Measurements from ENCODE around the gene SRM.

The SRM gene

GRCh38 chr1:11062965-11063401 is 3.2 kb upstream of the SRM start:
- Histone ChIP-seq H3K36me3 (ENCODE audit: control insufficient read depth, insufficient read depth, low read length, severe bottlenecking) (peaks cover 35% of the 10 kb centered on the region), H3K27me3 (replicated peaks; ENCODE audit: control insufficient read depth, insufficient read depth, low read length) (no peaks in the 10 kb centered on the region), H3K4me1 (ENCODE audit: control insufficient read depth, insufficient read depth, low read length) (peaks cover 17% of the 10 kb centered on the region), H3K9ac (ENCODE audit: low read length) (no peak overlapping the region), H3K4me3 (ENCODE audit: low read length) (no peak overlapping the region), H3K9me3 (ENCODE audit: control insufficient read depth, low read length) (no peaks in the 10 kb centered on the region)
- DNase-seq (ENCODE audit: low read depth): no peak

- Histone ChIP-seq H3K36me3 (ENCODE audit: control insufficient read depth, insufficient read depth, low read length, severe bottlenecking) (peaks cover 32% of the 10 kb centered on the region), H3K4me3 (ENCODE audit: low read length) (no peak overlapping the region), H3K27me3 (replicated peaks; ENCODE audit: control insufficient read depth, insufficient read depth, low read length) (no peaks in the 10 kb centered on the region), H3K9me3 (ENCODE audit: control insufficient read depth, low read length) (no peaks in the 10 kb centered on the region), H3K9ac (ENCODE audit: low read length) (peak overlapping the region; percentile 48), H3K4me1 (ENCODE audit: control insufficient read depth, insufficient read depth, low read length) (peaks cover 17% of the 10 kb centered on the region)
- no peak for DNase-seq (ENCODE audit: low read depth)
Measured at GRCh38 chr1:11061652-11062365, 2.0 kb upstream of the SRM start.

GRCh38 chr1:11059155-11059967 is 457 bp downstream of the SRM start:
- peak overlapping the region; percentile 96 for H3K4me3 ChIP-seq (ENCODE audit: low read length)
- DNase-seq (ENCODE audit: low read depth): peak; percentile 41
- H3K36me3 ChIP-seq (ENCODE audit: control insufficient read depth, insufficient read depth, low read length, severe bottlenecking): peaks cover 24% of the 10 kb centered on the region
- peak overlapping the region; percentile 94 for H3K9ac ChIP-seq (ENCODE audit: low read length)
- H3K4me1 ChIP-seq (ENCODE audit: control insufficient read depth, insufficient read depth, low read length): peaks cover 17% of the 10 kb centered on the region
- no peaks in the 10 kb centered on the region for H3K9me3 ChIP-seq (ENCODE audit: control insufficient read depth, low read length)
- H3K27me3 ChIP-seq (replicated peaks; ENCODE audit: control insufficient read depth, insufficient read depth, low read length): no peaks in the 10 kb centered on the region

GRCh38 chr1:11058595-11059154 is 1.1 kb downstream of the SRM start:
- peak overlapping the region; percentile 96 for H3K4me3 ChIP-seq (ENCODE audit: low read length)
- H3K27me3 ChIP-seq (replicated peaks; ENCODE audit: control insufficient read depth, insufficient read depth, low read length): no peaks in the 10 kb centered on the region
- peaks cover 24% of the 10 kb centered on the region for H3K36me3 ChIP-seq (ENCODE audit: control insufficient read depth, insufficient read depth, low read length, severe bottlenecking)
- no peaks in the 10 kb centered on the region for H3K9me3 ChIP-seq (ENCODE audit: control insufficient read depth, low read length)
- DNase-seq (ENCODE audit: low read depth): no peak
- peaks cover 17% of the 10 kb centered on the region for H3K4me1 ChIP-seq (ENCODE audit: control insufficient read depth, insufficient read depth, low read length)
- peak overlapping the region; percentile 94 for H3K9ac ChIP-seq (ENCODE audit: low read length)

- Histone ChIP-seq H3K9me3 (ENCODE audit: control insufficient read depth, low read length) (no peaks in the 10 kb centered on the region), H3K4me3 (ENCODE audit: low read length) (no peak overlapping the region), H3K4me1 (ENCODE audit: control insufficient read depth, insufficient read depth, low read length) (peaks cover 14% of the 10 kb centered on the region), H3K9ac (ENCODE audit: low read length) (no peak overlapping the region), H3K36me3 (ENCODE audit: control insufficient read depth, insufficient read depth, low read length, severe bottlenecking) (peaks cover 23% of the 10 kb centered on the region), H3K27me3 (replicated peaks; ENCODE audit: control insufficient read depth, insufficient read depth, low read length) (no peaks in the 10 kb centered on the region)
- DNase-seq (ENCODE audit: low read depth): no peak
Measured at GRCh38 chr1:11058026-11058425, 1.8 kb downstream of the SRM start.

GRCh38 chr1:11057477-11057876 is 2.3 kb downstream of the SRM start:
- Histone ChIP-seq H3K4me3 (ENCODE audit: low read length) (no peak overlapping the region), H3K36me3 (ENCODE audit: control insufficient read depth, insufficient read depth, low read length, severe bottlenecking) (peaks cover 23% of the 10 kb centered on the region), H3K4me1 (ENCODE audit: control insufficient read depth, insufficient read depth, low read length) (peaks cover 11% of the 10 kb centered on the region), H3K9me3 (ENCODE audit: control insufficient read depth, low read length) (no peaks in the 10 kb centered on the region), H3K9ac (ENCODE audit: low read length) (no peak overlapping the region), H3K27me3 (replicated peaks; ENCODE audit: control insufficient read depth, insufficient read depth, low read length) (no peaks in the 10 kb centered on the region)
- DNase-seq (ENCODE audit: low read depth): no peak

- peaks cover 23% of the 10 kb centered on the region for H3K36me3 ChIP-seq (ENCODE audit: control insufficient read depth, insufficient read depth, low read length, severe bottlenecking)
- DNase-seq (ENCODE audit: low read depth): no peak
- no peak overlapping the region for H3K9ac ChIP-seq (ENCODE audit: low read length)
- no peaks in the 10 kb centered on the region for H3K9me3 ChIP-seq (ENCODE audit: control insufficient read depth, low read length)
- H3K4me3 ChIP-seq (ENCODE audit: low read length): no peak overlapping the region
- peaks cover 11% of the 10 kb centered on the region for H3K4me1 ChIP-seq (ENCODE audit: control insufficient read depth, insufficient read depth, low read length)
- H3K27me3 ChIP-seq (replicated peaks; ENCODE audit: control insufficient read depth, insufficient read depth, low read length): no peaks in the 10 kb centered on the region
Measured at GRCh38 chr1:11056504-11056903, 3.3 kb downstream of the SRM start.

- DNase-seq (ENCODE audit: low read depth): no peak
- H3K9ac ChIP-seq (ENCODE audit: low read length): no peak overlapping the region
- H3K4me3 ChIP-seq (ENCODE audit: low read length): no peak overlapping the region
- H3K9me3 ChIP-seq (ENCODE audit: control insufficient read depth, low read length): no peaks in the 10 kb centered on the region
- peaks cover 23% of the 10 kb centered on the region for H3K36me3 ChIP-seq (ENCODE audit: control insufficient read depth, insufficient read depth, low read length, severe bottlenecking)
- no peaks in the 10 kb centered on the region for H3K27me3 ChIP-seq (replicated peaks; ENCODE audit: control insufficient read depth, insufficient read depth, low read length)
- peaks cover 7% of the 10 kb centered on the region for H3K4me1 ChIP-seq (ENCODE audit: control insufficient read depth, insufficient read depth, low read length)
Measured at GRCh38 chr1:11055676-11056075, 4.1 kb downstream of the SRM start.

- Histone ChIP-seq H3K36me3 (ENCODE audit: control insufficient read depth, insufficient read depth, low read length, severe bottlenecking) (peaks cover 23% of the 10 kb centered on the region), H3K4me3 (ENCODE audit: low read length) (no peak overlapping the region), H3K9ac (ENCODE audit: low read length) (no peak overlapping the region), H3K4me1 (ENCODE audit: control insufficient read depth, insufficient read depth, low read length) (peaks cover 5% of the 10 kb centered on the region), H3K27me3 (replicated peaks; ENCODE audit: control insufficient read depth, insufficient read depth, low read length) (no peaks in the 10 kb centered on the region), H3K9me3 (ENCODE audit: control insufficient read depth, low read length) (no peaks in the 10 kb centered on the region)
- DNase-seq (ENCODE audit: low read depth): no peak
Measured at GRCh38 chr1:11054666-11055065, 5.2 kb downstream of the SRM start.

- no peak for DNase-seq (ENCODE audit: low read depth)
- Histone ChIP-seq H3K4me1 (ENCODE audit: control insufficient read depth, insufficient read depth, low read length) (peaks cover 5% of the 10 kb centered on the region), H3K36me3 (ENCODE audit: control insufficient read depth, insufficient read depth, low read length, severe bottlenecking) (peaks cover 23% of the 10 kb centered on the region), H3K9ac (ENCODE audit: low read length) (no peak overlapping the region), H3K4me3 (ENCODE audit: low read length) (no peak overlapping the region), H3K9me3 (ENCODE audit: control insufficient read depth, low read length) (no peaks in the 10 kb centered on the region), H3K27me3 (replicated peaks; ENCODE audit: control insufficient read depth, insufficient read depth, low read length) (no peaks in the 10 kb centered on the region)
Measured at GRCh38 chr1:11054181-11054580, 5.6 kb downstream of the SRM start.

- Histone ChIP-seq H3K9me3 (ENCODE audit: control insufficient read depth, low read length) (no peaks in the 10 kb centered on the region), H3K4me3 (ENCODE audit: low read length) (no peak overlapping the region), H3K27me3 (replicated peaks; ENCODE audit: control insufficient read depth, insufficient read depth, low read length) (no peaks in the 10 kb centered on the region), H3K4me1 (ENCODE audit: control insufficient read depth, insufficient read depth, low read length) (peaks cover 4% of the 10 kb centered on the region), H3K9ac (ENCODE audit: low read length) (no peak overlapping the region), H3K36me3 (ENCODE audit: control insufficient read depth, insufficient read depth, low read length, severe bottlenecking) (peaks cover 23% of the 10 kb centered on the region)
- peak; percentile 35 for DNase-seq (ENCODE audit: low read depth)
Measured at GRCh38 chr1:11053758-11054137, 6.1 kb downstream of the SRM start.

All from adipocyte (in vitro differentiated cells).